ENCODE measurements around the gene NPBWR2.

NPBWR2 gene

GRCh38 chr20:64053841-64054661, 53.3 kb downstream of the NPBWR2 start:
- H3K36me3 Mint-ChIP-seq (ENCODE audit: low read depth), result no peaks in the 10 kb centered on the region
- H3K27ac Mint-ChIP-seq, result no peak overlapping the region
- H3K9me3 Mint-ChIP-seq, result no peaks in the 10 kb centered on the region
- H3K27me3 Mint-ChIP-seq (ENCODE audit: low read depth), result peaks cover 17% of the 10 kb centered on the region
- peaks cover 11% of the 10 kb centered on the region for H3K4me1 Mint-ChIP-seq (ENCODE audit: low read depth)
- DNase-seq (ENCODE audit: low spot score), result no peak
- H3K4me3 Mint-ChIP-seq, result no peak overlapping the region
